C4-2B (cell line): ENCODE measurements around the gene CMIP.

Experiments
- ZFX ChIP-seq: fragments of 450-650 bp; IDR thresholded peaks from 2 replicates; pipeline ENCODE4 v1.6.1; 2017
- TF ChIP-seq, protein P1 (sequence below): fragments of 450-650 bp; conservative IDR thresholded peaks from 2 replicates; pipeline ENCODE4 v1.5.1; 2017; ENCODE audit warnings: mild to moderate bottlenecking

DNA sequence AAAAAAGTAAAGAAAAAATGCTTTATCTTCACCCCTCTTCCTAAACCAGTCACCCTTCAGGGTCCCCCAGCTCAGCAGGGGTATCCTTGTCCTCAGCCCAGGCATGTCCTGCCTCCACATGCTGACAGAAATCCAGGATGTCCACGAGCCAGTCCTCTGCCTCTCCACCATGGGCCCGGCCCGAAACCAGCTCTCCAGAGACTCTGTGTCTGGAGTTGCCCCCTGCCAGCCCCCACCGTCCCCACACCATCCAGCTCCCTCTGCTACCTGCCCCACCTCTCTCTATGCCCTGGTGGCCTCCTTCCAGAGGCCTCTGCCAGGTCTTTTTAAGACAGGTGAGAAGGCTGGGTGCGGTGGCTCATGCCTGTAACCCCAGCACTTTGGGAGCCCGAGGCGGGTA, 268.1 kb downstream of the CMIP start:
- TF ChIP-seq, protein P1, sequence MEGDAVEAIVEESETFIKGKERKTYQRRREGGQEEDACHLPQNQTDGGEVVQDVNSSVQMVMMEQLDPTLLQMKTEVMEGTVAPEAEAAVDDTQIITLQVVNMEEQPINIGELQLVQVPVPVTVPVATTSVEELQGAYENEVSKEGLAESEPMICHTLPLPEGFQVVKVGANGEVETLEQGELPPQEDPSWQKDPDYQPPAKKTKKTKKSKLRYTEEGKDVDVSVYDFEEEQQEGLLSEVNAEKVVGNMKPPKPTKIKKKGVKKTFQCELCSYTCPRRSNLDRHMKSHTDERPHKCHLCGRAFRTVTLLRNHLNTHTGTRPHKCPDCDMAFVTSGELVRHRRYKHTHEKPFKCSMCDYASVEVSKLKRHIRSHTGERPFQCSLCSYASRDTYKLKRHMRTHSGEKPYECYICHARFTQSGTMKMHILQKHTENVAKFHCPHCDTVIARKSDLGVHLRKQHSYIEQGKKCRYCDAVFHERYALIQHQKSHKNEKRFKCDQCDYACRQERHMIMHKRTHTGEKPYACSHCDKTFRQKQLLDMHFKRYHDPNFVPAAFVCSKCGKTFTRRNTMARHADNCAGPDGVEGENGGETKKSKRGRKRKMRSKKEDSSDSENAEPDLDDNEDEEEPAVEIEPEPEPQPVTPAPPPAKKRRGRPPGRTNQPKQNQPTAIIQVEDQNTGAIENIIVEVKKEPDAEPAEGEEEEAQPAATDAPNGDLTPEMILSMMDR = no peak
- no peak for TF ChIP-seq ZFX
